NCI-H1436 treated with DMSO at 0.1 percent for 48 hours (cell line): ENCODE data around the gene INPP5F.
A peak's percentile ranks its signal among the peaks of the same experiment; 100 is the strongest.
"Not testable (repeated sequence)": the region's sequence is repeated elsewhere in the genome, so short reads cannot be mapped to it uniquely, and the experiment has no call there.

Source experiments
- DNase-seq: peaks from one replicate; lab custom pipeline; 2025; lab: John Stamatoyannopoulos, UW

INPP5F gene

DNA sequence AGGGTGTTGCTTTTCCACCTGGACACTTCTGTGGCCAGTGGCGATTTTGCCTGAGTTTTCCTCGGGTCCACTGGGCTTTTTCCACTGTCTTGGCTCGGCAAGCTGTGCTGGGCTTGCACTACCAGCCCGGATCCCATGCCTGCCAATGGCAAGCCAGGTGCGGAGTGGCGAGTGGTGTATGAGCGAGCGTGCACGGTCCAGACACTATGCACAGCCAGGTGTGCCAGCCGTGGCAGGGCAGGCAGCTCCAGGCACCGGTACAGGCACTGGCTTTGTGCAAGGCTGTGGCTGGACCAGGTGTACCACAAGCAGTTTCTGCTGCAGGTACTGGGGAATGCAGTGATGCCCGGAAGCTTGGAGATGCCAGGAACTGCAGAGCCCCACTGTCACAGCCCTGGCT, 22.1 kb downstream of the INPP5F start:
- DNase-seq: no peak

DNA sequence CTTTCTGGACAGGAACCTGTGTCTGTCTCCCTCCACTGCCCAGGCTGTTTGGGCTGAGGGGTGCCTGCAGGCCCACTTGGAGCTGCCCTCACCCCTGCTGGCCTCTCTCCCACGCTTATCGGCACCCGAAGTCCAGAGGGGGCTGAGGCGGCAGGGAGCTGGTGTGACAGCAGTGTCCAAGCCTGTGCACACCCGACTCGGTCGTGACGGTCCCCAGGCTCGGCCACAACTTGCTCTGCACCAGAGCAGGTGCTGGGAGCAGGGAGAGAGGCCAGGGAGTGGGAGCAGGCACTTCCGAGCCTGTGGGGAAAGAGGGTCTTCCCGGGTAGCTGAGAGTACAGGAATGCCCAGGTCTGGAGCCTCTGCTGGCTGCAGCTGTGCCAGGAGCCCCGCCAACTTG, 23.0 kb downstream of the INPP5F start:
- no peak for DNase-seq

DNA sequence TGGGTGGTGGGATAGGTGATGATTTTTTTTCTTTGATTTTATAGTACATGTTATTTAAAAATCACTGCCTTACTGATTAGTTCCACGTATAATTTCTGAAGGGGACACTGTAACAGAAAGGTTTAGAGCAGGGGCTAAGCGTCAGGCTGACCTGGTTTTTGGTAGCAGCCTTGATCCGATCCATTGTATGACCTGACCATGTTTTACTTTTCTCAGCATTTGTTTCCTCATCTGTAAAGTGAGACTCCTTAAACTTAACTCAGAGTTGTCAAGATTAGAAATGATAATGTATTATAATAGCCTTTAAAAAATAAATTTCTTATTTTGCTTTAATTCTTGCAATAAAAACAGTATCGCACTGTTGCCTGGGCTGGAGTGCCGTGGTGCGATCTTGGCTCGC, 23.6 kb downstream of the INPP5F start:
- no peak for DNase-seq

DNA sequence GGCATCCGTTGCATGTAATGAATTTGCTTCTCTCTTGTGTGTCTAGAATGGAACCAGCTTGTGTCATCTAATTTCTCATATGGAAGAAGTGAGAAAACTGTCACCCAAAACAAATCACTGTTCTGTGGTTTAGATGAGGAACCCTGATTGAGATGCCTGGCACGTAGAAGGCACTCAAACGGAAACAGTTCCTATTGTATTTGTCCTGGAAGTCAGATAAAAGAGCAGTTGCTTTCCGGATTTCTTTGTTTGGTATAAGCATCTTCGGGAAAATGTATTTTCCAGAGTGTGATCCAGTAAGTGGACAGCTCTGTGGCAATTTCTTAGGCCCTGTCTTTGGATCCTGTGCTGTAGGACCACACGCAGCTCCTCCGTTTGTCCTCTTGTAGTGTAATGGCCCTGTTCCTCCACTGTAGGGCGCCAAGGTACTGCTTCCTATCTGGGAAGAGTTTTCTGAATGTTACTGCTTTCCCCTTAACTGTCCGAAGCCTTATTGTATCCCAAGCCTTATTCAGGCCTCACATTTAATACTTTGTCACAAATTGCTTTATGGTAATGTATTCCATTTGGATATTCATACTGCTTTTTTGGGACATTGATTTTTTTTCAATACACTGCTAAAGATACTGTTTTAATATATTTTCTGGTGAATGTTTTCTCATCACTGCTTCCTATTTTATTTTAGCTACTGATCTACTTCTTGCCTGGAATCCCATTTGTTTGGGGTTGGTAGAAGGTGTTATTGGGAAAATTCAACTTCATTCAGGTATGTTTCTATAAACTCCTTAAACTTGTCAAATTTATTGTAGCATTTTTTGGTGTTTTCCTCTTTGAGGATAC, 24.8 kb downstream of the INPP5F start:
- DNase-seq: peak; percentile 4

DNA sequence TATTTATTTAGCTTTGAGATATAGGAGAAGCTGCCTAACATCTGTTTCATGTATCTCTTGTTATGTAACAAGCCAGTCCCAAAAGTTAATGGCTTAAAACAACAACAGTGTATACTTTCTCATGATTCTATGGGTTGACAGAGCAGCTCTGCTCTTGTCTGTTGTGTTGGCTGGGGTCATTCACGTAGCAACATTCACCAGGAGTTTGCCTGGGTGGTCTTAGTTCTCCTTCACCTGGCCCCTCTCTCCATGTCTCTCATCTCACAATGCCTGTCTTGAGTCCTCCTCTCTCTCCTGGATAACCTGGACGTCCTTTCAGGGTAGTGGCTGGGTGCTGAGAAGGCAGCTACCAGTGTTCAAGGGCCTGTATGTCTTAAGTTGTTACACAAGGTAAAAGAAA, 27.5 kb downstream of the INPP5F start:
- DNase-seq: no peak

DNA sequence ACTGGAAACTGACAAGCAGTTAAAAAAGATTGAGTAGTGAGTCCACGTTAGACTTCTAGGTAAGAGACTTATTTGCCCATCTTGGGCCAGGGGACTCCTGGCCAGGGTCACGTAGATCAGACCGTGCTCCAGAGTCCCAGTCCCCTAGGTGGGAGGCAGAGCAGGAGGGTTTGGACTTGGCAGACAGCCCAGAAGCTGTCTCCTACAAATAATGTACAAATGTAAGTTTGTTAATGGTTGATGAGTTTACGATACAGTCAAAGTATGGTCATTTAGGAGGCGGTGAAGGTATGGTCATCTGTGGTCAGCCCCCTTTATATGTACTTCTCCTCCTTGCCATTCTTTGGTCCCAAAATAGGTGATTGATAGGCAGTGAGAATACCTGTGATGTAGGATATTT, 28.2 kb downstream of the INPP5F start:
- no peak for DNase-seq

DNA sequence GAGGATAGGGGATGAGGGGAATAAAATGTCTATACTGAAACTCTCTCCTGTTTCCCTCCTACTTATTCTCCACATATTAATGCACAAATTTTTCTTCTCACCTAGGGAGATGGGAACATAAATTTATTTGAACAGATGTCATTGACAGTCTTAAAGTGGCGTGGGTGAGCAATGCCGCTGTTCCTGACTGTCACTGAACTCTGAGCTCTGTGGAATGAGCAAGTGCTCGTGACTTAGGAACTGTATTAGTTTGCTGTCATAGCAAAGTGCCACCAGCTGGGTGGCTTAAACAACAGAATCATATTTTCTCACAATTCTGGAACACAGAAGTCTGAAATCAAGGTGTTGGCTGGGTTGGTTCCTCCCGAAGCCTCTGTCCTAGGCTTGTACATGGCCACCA, 29.1 kb downstream of the INPP5F start:
- DNase-seq: no peak

DNA sequence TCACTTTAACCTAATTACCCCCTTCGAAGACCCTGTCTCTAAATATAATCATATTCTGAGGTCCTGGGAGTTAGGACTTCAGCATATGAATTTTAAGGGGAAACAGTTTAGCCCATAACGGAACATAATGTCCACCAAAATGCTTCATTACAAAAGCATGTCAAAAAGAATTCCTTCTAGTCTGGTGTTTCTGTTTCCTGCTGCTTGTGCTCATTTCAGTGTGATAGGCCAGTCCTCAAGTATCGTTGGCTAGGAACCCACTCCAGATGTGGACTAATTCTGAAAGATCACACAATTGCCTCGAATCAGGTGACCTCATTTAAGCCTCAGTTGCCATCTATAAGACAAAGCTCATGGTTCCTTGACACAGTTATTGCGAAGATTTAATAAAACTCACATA, 29.6 kb downstream of the INPP5F start:
- no peak for DNase-seq

DNA sequence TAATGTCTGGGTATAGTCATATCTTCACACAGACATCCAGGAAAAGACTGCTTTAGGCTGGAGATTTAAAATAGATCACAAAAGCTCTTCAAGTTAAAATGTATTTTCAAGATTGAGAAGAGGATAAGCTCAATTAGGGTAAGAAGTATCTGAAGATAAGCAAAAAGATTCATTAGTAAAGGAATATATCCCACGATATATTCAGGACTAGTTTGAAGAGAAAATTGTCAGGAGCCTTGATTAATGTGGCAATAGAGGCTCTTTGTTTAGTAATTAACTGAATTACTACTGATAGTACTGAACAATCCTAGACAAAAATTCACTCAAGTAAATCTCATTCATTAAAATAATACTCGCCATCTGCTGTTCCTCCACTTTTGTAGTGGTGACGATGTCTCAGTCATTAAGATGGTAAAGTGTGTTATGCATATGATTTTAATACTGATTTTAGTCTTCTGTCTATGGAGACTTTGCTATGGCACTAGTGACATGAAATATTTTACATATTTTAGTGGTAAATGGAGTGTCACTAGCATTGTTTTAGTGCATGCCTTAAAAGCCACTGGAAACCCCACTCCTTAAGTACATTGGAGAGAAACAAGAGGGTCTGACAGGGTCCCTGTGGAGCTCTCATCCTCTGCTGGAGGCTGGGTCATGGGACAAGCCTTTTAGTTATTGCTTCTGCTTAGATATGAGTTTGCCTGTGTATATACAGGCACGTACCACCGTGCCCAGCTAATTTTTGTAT, 32.8 kb downstream of the INPP5F start:
- DNase-seq: no peak

DNA sequence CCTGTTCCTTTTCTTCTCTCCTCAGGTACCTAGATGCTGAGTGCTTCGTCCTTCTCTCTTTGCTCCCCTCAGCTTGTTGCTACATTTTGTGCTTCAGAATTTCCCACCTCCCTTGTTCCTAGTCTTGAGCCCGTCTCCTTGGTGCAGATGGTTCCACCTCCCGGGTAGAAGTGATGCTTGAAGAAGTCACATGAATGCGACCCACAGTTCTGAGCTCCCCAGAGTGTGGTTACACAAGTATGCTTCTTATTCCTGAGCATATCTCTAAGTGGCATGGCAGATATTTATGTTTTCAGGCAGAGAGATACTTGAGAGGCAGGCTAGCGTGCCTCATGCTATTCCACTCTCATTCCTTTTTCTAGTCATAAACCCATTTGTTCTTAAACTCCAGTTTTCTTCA, 34.0 kb downstream of the INPP5F start:
- DNase-seq: no peak

DNA sequence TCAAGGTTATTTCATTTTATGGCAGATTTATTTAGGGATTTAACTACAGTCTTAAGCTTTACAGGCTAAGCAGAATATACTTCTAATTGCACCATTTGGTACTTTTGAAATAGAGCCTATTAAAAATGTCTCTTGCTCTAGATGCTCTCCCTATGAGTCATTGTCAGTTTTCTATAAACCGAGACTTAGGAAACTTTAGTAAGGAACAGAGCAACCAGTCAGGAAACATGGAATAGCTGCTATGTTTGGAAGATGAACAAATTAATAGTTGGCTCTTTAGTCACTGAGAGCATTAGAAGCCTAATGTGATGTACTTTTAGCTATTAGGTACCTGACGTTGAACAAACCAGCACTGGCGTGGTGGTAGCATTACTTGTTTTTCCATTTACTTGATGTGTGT, 35.3 kb downstream of the INPP5F start:
- no peak for DNase-seq

DNA sequence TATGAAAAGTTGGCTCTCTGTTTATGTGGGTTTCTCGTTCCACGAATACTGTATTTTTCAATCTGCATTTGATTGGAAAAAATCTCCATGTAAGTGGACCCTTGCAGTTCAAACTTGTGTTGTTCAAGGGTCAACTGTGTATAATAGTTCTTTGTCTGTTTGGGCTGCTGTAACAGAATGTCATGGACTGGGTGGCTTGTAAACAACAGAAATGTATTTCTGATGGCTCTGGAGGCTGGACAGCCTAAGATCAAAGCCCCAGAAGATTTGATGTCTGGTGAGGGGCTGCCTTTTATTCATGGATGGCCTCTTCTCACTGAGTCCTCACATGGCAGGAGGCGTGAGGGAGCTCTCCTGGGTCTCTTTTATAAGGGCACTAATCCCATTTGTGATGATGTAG, 36.2 kb downstream of the INPP5F start:
- no peak for DNase-seq

DNA sequence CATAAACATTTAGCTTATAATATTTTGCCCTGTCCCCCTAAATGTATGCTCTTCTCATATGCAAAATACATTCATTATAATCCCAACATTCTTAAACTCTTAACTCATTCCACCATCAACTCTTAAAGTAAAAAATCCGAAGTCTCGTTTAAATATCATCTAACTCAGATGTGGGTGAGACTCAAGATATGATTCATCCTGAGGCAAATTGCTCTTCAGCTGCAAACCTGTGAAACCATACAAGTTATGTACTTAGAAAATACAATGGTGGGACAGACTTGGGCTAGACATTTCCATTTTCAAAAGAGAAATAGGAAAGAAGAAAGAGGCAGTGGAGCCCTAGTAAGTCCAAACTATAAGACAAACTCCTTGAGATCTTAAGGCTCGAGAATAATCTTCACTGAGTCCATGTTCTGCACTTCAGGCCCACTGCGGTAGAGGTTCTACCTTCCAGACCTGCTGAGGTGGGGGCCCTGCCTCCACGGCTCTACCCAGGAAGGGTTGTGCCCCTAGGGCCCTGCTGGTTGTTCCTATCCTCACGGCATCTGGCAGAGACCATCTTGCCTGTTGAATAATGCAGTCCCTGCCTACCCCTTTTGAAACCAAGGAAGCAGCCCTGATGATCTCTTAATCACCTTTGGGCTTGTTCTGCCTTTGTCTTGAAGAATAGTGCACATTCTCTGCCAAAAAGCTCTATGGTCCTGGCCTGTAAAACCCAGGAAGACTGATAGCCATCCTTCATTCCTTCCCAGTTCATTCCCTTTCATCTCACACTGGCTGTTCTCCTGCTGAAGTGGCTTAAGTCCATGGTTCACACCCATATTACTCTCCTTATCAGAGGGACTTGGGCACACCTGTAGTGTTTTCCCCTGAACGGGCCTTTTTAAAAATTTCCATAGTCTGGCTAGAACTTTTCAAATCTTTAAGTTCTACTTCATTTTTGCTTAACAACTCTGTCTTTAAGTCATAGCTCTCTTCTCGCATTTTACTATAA, 37.3 kb downstream of the INPP5F start:
- DNase-seq: no peak

DNA sequence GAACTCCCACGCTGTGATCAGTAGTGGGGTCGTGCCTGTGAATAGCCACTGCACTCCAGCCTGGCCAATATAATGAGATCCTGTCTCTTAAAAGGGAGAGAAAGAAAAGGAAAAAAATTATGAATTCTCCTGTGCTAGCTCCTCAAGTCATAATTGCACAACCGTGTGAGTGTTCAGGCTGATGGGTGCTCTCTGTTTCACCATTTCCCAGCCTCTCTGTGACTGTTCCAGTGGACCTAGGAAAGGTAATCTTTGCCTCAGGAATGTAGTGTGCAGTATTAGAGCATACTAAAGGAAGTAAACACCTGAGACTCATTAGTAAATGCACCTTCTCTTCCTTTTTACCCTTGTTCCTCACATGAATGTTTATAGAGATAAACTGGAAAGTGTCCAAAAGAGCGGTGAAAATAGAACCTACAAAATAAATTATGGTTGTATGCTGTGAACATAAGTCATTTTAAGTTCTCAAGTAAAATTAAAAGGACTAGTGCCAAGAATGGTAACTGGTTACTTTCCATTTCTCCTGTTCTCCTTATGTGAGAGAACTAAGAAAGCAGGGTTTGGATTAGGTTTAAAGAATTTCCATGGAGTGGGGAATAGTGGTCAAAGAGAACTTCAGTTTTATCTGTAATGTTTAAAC, 42.7 kb downstream of the INPP5F start:
- DNase-seq: no peak

DNA sequence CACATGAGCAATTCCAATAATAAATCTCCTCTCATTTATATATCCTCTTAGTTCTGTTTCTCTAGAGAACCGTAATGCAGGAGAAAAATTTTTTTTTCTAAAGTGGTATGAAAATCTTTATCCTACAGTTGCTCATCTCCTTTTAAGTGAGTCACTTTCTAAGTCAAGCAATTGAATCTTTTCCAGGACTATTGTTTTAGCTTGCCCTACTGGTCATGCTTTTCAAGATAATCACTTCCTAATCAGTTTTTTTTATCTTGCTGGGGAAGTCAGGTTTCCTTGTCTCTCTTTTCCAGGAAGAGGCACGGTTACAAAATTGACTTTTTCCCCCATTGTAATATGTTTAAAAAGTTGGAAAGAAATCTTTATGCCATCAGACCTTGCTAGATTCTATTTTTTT, 44.0 kb downstream of the INPP5F start:
- DNase-seq: no peak

DNA sequence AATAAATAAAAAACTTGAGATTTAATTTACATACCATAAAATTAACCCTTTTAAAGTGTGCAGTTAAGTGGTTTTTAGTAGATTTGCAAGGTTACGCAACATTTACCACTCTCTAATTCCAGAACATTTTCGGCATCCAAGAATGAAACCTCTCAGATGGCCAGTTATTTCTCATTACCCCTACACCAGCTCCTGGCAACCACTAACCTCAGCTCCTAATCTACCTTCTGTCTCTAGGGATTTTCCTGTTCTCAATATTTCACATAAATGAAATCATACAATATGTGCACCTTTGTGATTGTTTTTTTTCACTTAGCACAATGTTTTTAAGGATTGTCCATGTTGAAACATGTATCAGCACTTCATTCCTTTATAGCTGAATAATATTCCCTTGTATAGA, 45.1 kb downstream of the INPP5F start:
- DNase-seq: no peak

DNA sequence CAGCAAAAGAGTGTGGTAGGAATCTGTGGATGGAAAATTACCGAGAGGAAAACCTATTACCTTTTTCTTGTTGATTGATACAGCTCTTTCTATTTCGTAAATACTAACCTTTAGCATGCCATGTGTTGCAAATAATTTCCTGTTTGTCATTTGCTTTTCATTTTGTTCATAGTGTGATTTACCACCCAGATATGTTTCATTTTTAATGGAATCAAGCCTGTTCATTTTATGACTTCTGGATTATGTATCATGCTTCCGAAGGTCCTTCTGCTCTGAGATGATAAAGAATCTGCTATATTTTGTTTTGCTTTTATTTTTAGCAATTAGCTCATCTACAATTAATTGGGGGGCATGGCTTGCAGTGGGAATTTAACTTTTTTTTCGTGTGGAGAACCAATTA, 46.5 kb downstream of the INPP5F start:
- no peak for DNase-seq

DNA sequence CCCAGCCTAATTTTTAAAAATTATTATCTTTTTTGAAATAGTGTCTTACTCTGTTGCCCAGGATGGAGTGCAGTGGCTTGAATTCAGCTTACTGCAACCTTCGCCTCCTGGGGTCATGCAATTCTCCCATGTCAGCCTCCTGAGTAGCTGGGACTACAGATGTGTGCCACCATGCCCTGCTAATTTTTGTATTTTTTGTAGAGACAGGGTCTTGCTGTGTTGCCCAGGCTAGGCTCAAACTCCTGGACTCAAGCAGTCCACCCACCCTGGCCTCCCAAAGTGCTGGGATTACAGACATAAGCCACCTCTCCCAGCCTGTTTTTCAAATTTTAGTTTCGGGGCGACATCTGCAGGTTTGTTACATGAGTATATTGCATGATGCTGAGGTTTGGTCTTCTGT, 47.2 kb downstream of the INPP5F start:
- not testable (repeated sequence) for DNase-seq

DNA sequence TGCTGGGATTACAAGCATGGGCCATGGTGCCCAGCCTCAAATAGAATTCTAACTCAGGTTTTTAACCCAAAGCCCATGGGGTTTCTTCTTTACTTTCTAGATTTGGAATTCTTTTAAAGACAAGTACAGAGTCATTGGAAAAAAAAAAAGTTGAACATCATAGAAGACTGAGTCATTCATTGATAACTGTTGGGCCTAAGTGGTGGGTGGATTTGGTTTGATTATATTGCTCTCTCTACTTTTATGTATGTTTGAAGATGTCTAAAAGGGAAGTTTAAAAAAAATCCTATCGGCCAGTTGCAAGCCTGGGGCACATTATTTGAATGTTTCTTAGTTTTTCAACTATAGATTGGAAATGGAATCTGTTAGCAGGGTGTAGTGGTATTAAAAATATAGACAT, 49.7 kb downstream of the INPP5F start:
- no peak for DNase-seq

DNA sequence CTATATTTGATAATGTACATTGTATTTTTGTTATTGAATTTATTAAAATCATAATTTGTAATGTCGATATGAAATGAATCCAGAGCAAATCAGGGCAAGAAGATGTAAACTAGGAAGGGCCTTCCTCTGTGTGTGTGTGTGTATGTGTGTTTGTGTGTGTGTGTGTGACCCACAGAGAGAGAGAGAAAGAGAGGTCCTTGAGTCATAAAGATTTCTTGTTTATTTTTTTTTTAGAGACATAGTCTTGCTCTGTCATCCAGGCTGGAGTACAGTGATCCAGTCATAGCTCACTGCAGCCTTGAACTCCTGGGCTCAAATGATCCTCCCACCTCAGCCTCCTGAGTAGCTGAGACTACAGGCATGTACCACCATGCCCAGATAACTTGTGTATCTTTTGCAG, 50.7 kb downstream of the INPP5F start:
- no peak for DNase-seq

DNA sequence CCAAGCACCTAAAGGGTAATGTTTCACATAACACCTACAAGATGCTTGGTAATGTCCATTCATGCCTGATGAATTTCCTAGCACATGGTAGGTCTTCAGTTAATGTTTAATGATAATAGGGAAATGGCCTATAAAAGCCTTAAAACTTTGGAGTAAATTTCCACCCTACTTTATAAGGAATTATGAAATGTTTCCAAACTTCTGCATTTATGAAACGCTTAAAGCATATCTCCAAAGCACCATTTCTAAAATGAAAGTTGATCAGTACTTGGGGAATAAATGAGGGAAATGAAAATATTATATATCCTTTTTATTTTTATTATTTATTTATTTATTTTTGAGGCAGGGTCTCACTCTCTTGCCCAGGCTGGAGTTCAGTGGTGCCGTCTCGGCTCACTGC, 51.8 kb downstream of the INPP5F start:
- DNase-seq: no peak
